ENCODE data around the gene KCNK1.

KCNK1 gene

DNA sequence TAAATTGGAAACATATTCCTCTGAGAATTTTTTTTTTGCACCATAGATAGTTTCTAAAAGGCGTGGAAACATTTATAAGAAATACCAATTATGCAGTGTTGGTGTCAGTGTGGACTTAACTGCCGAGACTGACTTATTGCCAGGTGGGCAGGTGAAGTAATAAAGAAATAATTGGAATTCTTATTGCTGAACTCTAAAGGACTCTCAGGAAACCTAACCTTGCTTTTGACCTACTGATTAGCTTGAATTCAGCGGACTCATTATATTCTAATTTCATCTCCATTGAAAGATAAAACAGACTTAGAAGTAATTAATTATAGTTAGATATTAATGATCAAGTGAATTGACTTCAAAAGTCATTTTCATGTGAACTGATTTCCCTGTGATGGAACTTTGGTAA, 26.3 kb downstream of the KCNK1 start:
- no peak for DNase-seq

- no peak for DNase-seq
Measured at GRCh38 chr1:233641029-233641428, 27.1 kb downstream of the KCNK1 start.

DNA sequence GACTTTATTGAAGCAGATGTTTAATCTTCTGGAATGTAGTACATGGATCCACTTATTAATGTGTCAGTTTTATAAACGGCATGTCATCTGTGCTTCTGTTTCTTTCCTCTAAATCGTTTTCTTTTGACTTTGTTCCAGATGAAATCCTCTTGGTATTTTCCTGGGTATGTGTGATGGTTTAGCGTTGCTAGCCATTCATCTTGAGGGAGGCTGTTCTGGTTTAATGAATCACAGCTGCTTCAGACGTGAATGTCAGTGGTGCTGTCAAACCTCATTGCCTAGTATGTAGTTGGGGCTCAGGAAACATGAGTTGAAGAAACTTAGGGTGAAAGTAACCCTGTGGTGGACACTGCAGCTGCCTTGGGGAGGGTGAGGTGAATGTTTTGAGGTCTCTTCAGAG, 33.2 kb downstream of the KCNK1 start:
- no peak for DNase-seq

DNA sequence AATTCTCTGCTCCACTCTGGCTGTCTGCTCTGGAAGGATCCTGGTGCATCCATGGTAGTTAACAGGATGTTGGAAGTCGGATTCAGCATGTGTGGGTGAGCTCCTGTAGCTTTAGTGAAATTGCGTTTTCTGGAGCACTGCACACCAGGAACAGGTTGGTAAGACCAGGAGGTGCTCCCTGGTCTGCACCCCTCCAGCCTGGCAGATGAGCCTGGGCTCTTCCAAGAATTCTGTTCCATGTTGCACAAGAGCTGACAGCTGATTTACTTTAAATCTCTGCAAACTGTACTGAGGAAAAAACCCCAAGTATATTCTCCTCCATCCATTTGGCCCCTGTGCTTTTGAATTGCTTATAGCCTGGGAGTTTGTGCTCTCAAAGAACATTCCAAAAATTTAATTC, 33.7 kb downstream of the KCNK1 start:
- DNase-seq, result no peak

- DNase-seq, result no peak
Measured at GRCh38 chr1:233651061-233651460, 37.2 kb downstream of the KCNK1 start.

GRCh38 chr1:233651563-233652233, 37.8 kb downstream of the KCNK1 start:
- DNase-seq, result no peak

GRCh38 chr1:233652526-233652925, 38.6 kb downstream of the KCNK1 start:
- DNase-seq, result no peak

GRCh38 chr1:233654658-233655280, 40.9 kb downstream of the KCNK1 start:
- DNase-seq, result no peak

DNA sequence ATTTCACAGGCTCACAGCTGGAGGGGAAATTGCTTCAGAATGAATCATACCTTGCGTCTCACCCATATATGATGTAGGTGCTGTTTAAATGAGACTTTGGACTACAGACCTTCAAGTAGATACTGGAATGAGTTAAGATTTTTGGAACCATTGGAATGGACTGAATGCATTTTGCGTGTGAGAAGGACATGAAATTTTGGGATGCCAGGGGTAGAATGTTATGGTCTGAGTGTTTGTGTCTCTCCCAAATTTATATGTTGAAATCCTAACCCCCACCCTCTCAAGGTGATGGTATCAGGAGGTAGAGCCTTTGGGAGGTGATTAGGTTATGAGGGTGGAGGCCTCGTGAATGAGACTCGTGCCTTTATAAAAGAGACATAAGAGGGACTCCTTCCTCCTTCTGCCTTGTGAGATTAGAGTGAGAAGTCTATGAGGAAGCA, 41.4 kb downstream of the KCNK1 start:
- no peak for DNase-seq

GRCh38 chr1:233656032-233656635, 42.2 kb downstream of the KCNK1 start:
- no peak for DNase-seq

GRCh38 chr1:233656687-233657086, 42.8 kb downstream of the KCNK1 start:
- DNase-seq, result no peak

GRCh38 chr1:233657466-233657865, 43.6 kb downstream of the KCNK1 start:
- DNase-seq, result no peak

DNA sequence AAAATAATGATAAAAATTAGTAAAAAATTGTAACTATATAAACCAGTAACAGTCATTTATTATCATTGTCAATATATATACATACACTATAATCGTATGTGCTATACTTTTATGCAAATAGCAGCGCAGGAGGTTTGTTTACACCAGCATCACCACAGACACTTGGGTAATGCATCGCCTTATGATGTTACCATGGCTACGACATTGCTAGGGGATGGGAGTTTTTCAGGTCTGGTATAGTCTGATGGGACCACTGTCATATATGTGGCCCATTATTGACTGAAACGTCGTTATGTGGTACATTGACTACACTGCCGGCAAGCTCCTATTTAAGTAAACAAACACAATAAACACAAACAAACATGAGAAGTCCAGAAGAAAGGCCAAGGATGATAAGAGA, 45.6 kb downstream of the KCNK1 start:
- DNase-seq, result no peak

- no peak for DNase-seq
Measured at GRCh38 chr1:233661376-233662159, 47.7 kb downstream of the KCNK1 start.

DNA sequence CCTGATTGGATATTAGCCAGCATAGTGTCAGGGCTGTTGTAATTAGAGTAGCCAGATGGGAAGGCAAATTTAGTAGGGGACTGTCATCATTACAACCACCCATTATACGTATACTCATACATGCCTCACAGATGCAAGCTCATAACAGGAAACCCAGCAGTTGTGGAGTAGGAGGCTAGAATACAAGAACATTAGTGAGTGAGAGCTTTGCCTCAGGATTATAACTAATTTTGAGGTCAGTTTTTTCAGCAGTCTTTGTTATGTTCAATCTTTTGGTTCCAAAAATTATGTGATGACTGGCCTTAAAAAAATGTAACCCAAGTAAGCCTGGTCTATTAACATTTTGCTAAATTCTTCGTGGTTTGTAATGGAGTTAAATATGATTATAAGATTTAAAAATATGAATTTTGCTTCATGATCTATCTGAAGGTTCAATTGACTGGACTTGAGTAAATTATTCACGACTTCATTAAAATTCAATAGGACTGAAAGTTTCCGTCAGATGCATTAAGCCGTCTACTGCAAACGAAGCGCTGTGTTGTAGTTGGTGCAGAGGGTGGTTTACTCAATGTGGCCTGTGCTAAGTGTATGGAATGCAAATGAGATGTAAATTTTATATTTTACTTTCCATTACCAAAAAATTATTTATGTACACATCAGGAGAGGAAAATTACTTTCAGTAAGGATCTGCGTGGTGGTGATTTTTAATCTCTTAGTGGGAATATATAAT, 48.8 kb downstream of the KCNK1 start:
- DNase-seq, result no peak

DNA sequence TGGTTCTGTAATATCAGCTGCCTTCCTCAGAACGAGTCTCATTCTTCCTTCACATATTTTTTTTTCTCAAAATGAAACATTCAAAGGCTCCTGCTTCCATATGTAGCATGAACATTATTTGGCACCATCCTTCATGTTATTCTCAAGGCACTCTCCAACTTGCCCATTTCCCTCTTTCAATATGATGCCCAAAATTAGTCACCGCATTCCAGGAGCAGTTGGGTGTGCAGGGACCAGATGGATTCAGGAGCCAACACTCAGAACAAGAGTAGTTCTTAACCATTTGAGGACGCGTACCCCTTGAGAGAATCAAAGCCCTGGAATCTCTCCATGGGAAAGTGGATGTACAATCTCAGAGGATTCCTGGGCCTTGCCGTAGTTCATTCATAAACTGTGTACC, 50.3 kb downstream of the KCNK1 start:
- no peak for DNase-seq

DNA sequence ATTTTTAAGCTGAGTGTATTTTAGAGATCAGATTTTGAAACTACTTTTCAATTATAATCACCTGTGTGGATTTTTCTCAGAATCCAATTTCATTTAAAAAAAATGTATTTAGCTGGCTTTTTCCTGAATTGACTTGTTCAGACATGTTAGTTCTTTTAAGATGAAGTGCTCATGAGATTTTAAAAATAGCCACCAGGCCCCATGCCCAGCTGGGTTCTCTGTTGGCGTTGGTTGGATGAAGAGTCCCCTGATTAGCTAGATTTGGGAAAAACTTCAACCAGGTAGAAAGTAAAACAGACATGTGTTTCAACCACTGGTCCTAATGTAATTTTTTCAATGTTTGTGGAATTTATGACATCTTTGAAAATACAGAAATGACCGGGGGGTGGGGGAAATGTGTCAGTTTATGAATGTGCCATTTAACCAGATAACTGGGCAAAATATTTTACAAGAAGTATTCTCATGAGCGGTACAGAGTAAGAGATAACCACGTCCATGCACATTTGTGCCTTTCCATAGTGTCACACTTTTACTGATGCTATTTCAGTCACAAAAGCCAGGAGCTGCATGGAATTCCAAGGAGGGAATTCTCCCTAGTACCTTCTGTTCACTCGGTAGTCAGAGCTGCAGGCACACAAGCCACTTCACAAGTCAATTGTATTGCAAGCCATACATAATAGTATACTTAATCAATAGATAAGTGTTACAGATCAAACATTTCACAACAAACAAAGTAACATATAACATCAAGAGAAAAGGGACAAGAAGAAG, 51.1 kb downstream of the KCNK1 start:
- no peak for DNase-seq

DNA sequence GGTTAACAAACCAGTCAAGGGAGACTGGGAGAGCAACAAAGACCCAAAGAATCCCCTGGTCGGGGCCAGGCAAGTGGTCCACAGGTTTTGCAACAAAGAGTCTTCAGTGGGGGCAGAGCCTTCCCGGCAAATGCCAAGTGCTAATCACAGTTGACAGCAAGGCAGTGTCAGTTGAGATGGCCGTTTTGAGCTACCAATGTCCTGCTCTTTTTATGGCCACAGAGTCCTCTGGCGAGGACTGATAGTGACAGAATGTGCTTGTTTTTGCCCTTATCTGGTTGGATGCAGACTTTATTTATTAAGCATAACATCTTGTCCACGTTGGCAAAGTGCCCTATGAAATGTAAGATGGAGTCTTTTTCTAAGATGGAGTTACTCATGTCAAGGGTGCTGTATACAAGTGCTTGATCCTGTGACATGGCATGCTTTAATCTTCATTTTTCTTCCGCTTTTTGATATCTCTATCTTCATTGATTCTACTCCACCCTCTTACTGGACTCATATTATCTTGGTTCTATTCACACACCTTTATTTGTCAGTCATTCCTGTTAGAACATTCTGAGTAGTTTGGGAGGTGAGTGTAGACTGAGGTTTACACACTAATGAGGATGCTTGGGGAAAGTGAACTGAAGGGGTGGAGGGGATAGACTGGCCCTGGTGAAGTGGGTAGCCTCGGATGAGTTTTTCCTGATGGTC, 51.8 kb downstream of the KCNK1 start:
- no peak for DNase-seq

GRCh38 chr1:233667741-233668140, 53.8 kb downstream of the KCNK1 start:
- DNase-seq, result no peak

DNA sequence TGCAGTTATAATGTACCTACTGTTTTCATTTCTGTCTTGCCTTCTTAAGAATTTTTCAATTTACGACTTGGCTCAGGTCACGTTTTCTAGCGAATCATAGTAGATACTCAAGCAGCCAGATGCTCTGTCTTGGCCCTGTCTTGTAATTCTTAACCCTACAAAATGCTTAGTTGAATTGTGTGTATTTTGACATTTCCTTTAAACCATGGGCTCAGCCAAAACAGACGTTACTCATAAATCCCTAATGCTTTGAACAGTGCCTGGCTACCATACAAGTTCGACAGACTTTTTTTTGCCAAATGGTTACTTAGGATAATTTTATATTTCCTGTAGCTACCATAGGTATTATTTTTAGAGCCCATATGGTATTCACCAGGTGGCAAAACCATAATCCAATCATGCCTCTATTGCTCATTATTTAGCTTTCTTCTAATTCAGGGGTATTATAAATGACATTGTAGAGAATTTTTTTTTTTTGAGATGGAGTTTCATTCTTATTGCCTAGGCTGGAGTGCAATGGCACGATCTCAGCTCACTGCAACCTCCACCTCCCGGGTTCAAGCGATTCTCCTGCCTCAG, 54.3 kb downstream of the KCNK1 start:
- DNase-seq, result no peak

- DNase-seq, result no peak
Measured at GRCh38 chr1:233668725-233669294, 54.9 kb downstream of the KCNK1 start.

Data from stimulated activated CD4-positive, alpha-beta T cell treated with anti-CD3 and anti-CD28 coated beads, Interleukin-4, amount 100 ng/mL, for 1 hour (primary cell).